ENCODE data around the gene PPP2CA.
"Not testable (repeated sequence)": the region's sequence is repeated elsewhere in the genome, so short reads cannot be mapped to it uniquely, and the experiment has no call there.

The PPP2CA gene

DNA sequence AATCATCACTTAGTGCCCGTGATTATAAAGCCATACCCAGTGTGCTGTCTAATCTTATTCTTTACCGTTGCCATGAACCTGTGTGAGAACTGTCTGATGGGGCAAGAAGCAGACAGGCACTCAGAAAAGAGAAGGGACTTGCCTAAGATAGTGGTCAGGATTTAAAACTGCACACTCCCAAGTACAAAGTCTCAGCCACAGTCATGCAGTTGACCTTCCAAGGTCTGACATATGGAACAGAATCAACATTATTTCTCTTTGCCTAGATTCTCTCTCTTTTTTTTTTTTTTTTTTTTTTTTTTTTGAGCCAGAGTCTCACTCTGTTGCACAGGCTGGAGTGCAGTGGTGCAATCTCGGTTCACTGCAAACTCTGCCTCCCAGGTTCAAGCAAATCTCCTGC lies 1.9 kb upstream of the PPP2CA start:
- Histone ChIP-seq H3K27me3 (no peaks in the 10 kb centered on the region), H3K4me2 (peak overlapping the region in 4 of 11 experiments; percentile 86 to 91 (median 88); a peak in 5 of 22 replicates), H3K9me3 (replicated peaks in 1 of 11) (no peaks in the 10 kb centered on the region), H3K4me1 (peaks cover 19 to 28% (median 23%) of the 10 kb centered on the region in 10 experiments), H3K9ac (no peak overlapping the region), H4K20me1 (peaks cover 22 to 30% (median 26%) of the 10 kb centered on the region in 11 experiments), H3K36me3 (peaks cover 0 to 19% (median 9%) of the 10 kb centered on the region in 11 experiments; a peak in 8 of 22 replicates), H3K27ac (no peak overlapping the region), H3K4me3 (no peak overlapping the region)
- TF ChIP-seq Cebpa-rat (IDR thresholded peaks at IDR 0.05): no peak

DNA sequence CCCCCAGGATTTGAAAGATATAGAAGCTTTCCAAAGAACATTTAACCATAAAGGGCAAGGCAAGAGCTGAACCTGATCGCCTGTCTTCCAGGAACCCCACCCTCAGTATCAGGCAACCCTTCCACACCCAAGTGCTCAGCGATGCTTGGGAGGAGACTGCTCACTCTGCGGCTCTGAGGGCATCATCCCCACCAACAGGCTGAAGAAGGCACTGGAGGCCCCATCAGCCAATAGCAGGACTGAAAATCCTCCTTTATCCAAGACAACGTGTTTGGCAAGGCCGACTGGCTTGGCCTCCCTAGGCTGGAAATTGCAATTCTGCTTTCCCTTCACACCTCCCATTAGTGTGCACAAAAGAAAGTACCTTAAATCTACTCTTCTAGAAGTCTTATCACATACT lies 1.4 kb upstream of the PPP2CA start:
- Histone ChIP-seq H3K27ac (no peak overlapping the region; a peak in 1 of 22 replicates), H3K9me3 (replicated peaks in 1 of 11) (no peaks in the 10 kb centered on the region), H3K36me3 (peaks cover 0 to 21% (median 10%) of the 10 kb centered on the region in 11 experiments; a peak in 9 of 22 replicates), H3K27me3 (no peaks in the 10 kb centered on the region), H4K20me1 (peaks cover 27 to 35% (median 31%) of the 10 kb centered on the region in 11 experiments), H3K4me1 (peaks cover 25 to 33% (median 29%) of the 10 kb centered on the region in 10 experiments), H3K4me2 (peak overlapping the region; percentile 86 to 98 (median 90)), H3K4me3 (peak overlapping the region; percentile 81 to 100 (median 97); a peak in 17 of 20 replicates), H3K9ac (peak overlapping the region in 10 of 11 experiments; percentile 97 to 100 (median 100); a peak in 11 of 22 replicates)
- no peak for TF ChIP-seq Cebpa-rat (IDR thresholded peaks at IDR 0.05)

DNA sequence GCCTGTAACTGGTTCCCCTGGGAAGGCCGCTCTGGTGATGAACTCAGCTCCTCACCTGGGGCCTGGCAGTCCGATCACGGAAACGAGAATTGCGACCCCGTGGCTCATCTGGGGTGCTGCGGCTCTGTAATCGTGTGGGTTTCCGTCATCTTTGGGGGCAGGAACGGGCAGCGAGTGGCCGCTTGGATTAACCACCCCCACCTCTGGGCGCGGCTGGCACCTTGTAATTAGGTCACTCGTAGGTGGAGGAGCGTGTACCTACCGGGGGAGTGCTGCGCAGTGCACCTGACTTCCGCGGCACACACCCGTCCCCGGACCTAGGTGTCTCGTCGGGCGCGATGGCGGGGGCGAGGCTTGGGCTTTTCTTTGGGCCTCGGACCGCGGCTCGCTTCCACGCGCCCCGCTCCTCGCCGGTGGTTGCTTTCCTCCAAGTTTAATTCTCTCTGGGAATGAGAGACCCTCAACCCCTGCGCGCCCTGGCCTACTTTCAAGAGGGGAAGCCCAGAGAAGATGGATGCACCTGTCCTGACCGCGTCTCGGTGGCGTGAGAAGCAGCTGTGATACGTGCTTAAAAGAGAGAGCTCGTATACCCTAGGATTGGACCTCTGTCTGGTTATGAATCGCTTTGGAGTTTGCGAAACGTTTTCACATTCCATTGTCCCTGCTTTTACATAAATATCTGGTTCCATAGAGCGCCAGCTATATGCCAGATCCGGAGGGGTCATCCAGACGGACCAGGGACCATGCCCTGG lies 744 bp upstream of the PPP2CA start:
- Histone ChIP-seq H3K27ac (peak overlapping the region; percentile 98 to 100 (median 99)), H3K4me3 (peak overlapping the region; percentile 81 to 100 (median 97)), H3K4me1 (peaks cover 29 to 38% (median 35%) of the 10 kb centered on the region in 10 experiments), H3K9ac (peak overlapping the region; percentile 97 to 100 (median 99)), H3K9me3 (replicated peaks in 1 of 11) (no peaks in the 10 kb centered on the region), H4K20me1 (peaks cover 33 to 42% (median 38%) of the 10 kb centered on the region in 11 experiments), H3K36me3 (peaks cover 4 to 27% (median 16%) of the 10 kb centered on the region in 11 experiments; a peak in 20 of 22 replicates), H3K27me3 (no peaks in the 10 kb centered on the region), H3K4me2 (peak overlapping the region; percentile 86 to 98 (median 90))
- TF ChIP-seq Cebpa-rat (IDR thresholded peaks at IDR 0.05): no peak

DNA sequence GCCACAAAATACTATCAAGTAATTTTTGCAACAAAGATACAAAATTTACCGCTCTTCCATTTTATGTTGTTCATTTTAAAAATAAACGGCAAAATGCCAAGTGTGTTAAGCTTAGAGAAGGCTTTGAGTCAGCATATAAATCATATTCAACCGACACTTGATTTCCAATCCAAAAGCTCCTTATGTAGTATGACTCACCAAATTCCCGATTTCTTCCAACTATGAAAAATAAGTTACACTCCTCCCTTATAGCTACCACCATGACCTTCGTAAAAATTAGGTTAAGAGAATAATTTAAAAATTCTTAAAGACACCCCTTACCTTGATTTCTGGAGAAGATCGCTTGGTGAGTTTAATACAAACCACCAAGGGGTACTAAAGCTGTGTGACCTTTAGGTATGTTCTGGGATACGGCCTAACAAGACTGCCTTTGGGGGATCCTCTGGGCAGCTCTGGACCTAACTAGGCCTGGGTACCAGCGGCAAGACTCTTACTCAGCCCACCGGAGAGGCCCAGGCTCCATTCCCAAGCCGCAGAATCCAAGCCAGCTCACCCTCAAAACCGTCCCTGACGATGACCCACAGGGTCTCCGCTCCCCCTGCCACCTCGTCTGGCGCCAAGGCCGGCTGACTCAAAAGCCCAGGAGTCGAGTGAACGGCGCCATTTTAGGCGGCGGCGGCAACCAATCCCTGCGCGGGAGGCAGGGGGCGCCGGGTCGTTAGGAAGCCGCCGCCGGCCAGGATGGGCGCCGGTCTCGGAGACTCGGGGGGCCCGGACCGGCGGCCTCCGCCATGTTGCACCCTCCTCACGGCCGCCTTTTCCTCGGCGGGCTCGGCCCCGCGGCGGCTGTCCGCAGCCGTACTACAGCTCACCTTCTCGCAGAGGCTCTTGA lies 739 bp downstream of the PPP2CA start:
- Histone ChIP-seq H3K9me3 (replicated peaks in 1 of 11) (peaks cover 0 to under 1% (median 0%) of the 10 kb centered on the region in 11 experiments; a peak in 1 of 22 replicates), H3K4me3 (peak overlapping the region; percentile 81 to 100 (median 97)), H3K36me3 (peaks cover 19 to 42% (median 31%) of the 10 kb centered on the region in 11 experiments), H3K9ac (peak overlapping the region; percentile 97 to 100 (median 99)), H3K4me1 (peaks cover 29 to 50% (median 38%) of the 10 kb centered on the region in 10 experiments), H3K27ac (peak overlapping the region; percentile 98 to 100 (median 99)), H3K27me3 (no peaks in the 10 kb centered on the region), H4K20me1 (peaks cover 48 to 57% (median 52%) of the 10 kb centered on the region in 11 experiments), H3K4me2 (peak overlapping the region; percentile 77 to 100 (median 94))
- no peak for TF ChIP-seq Cebpa-rat (IDR thresholded peaks at IDR 0.05)

DNA sequence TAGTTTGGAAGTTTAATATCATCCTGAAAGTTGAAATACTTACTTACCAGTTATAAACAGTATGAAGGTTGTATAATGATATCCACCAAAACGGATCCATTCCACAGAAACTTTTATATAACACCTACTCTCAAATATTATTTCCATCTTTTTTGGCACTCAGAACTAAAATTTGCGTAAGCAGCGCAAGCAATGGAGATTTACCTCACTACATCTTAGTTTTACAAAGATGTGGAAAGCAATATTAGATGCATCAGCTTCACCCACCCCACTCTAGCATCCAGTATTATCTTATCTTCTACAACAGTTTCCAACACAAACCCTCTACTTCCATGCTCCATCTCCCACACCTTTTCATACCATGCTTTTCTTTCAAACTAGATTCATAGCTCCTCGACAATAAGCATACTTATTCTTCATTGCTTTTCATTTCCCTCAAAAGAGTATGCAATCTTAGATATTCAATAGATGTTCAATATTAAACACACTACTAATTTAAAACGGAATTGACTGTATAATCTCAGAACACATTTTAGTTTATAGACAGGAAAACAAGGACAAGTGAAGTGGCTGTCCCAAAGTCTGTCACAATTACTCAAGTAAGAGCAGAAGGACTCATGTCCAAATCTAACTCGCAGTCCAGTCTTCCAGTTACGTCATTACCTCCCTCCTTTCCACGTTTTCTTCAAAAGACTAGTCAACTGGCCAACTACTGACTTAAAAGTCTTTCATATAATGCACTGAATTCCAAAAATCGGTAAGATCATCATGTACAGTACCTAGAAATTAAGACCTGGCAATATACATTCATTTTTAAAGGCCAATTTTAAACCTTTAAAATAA lies 2.2 kb downstream of the PPP2CA start:
- H3K9me3 ChIP-seq (replicated peaks in 1 of 11): peaks cover 0 to 9% (median 0%) of the 10 kb centered on the region in 11 experiments; a peak in 5 of 22 replicates
- H3K27ac ChIP-seq: peak overlapping the region in 6 of 11 experiments; percentile 98 to 100 (median 100); a peak in 9 of 22 replicates
- H3K4me3 ChIP-seq: peak overlapping the region; percentile 81 to 100 (median 97)
- H3K27me3 ChIP-seq: no peaks in the 10 kb centered on the region
- H3K36me3 ChIP-seq: peaks cover 25 to 57% (median 45%) of the 10 kb centered on the region in 11 experiments
- peak overlapping the region; percentile 97 to 100 (median 99); a peak in 21 of 22 replicates for H3K9ac ChIP-seq
- peaks cover 63 to 72% (median 68%) of the 10 kb centered on the region in 11 experiments for H4K20me1 ChIP-seq
- H3K4me1 ChIP-seq: peaks cover 29 to 65% (median 38%) of the 10 kb centered on the region in 10 experiments
- peak overlapping the region; percentile 77 to 100 (median 94) for H3K4me2 ChIP-seq
- no peak for TF ChIP-seq Cebpa-rat (IDR thresholded peaks at IDR 0.05)

DNA sequence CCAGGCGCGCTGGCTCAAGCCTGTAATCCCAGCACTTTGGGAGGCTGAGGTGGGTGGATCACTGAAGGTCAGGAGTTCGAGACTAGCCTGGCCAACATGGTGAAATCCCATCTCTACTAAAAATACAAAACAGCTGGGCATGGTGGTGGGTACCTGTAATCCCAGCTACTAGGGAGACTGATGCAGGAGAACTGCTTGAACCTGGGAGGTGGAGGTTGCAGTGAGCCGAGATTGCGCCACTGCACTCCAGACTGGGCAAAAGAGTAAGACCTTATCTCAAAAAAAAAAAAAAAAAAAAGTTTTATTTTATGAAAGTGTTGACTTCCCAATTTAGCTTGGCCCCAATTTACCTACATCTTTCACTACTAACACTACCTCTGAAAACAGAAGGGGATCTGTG lies 4.2 kb downstream of the PPP2CA start:
- peak overlapping the region in 1 of 11 experiments; percentile 98; a peak in 2 of 22 replicates for H3K9ac ChIP-seq
- peaks cover 30 to 76% (median 62%) of the 10 kb centered on the region in 11 experiments for H3K36me3 ChIP-seq
- peaks cover 20 to 58% (median 29%) of the 10 kb centered on the region in 10 experiments for H3K4me1 ChIP-seq
- H4K20me1 ChIP-seq: peaks cover 76 to 91% (median 87%) of the 10 kb centered on the region in 11 experiments
- H3K4me2 ChIP-seq: peak overlapping the region in 9 of 11 experiments; percentile 19 to 100 (median 95); a peak in 17 of 22 replicates
- H3K9me3 ChIP-seq (replicated peaks in 1 of 11): peaks cover 0 to 27% (median 15%) of the 10 kb centered on the region in 11 experiments; a peak in 18 of 22 replicates
- not testable (repeated sequence) for H3K27ac ChIP-seq, H3K27me3 ChIP-seq, H3K4me3 ChIP-seq

DNA sequence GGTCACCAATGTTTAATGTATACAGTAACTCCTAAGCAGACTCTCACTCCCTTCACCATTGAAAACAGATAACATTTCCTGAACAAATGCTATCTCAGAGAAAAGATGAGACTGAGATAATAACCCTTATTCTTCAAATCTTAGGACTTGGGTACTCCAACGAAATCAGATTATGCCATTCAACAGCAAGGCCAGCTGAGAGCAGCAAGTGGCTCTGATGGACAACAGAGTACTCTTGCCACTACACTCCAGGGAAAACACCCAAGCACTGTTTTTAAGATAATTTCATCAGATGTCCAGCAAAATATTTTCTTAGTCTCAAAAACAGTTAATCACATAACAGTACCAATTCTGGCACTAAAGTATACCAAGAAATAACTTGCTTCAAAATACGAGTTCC lies 10.1 kb downstream of the PPP2CA start:
- H3K4me3 ChIP-seq: no peak overlapping the region
- H3K9ac ChIP-seq: no peak overlapping the region
- H3K27me3 ChIP-seq: no peaks in the 10 kb centered on the region
- no peak overlapping the region for H3K27ac ChIP-seq
- H3K4me1 ChIP-seq: peaks cover 0 to 36% (median 0%) of the 10 kb centered on the region in 10 experiments; a peak in 4 of 20 replicates
- H3K4me2 ChIP-seq: no peak overlapping the region
- TF ChIP-seq Cebpa-rat (IDR thresholded peaks at IDR 0.05): no peak
- peaks cover 76 to 100% (median 95%) of the 10 kb centered on the region in 11 experiments for H4K20me1 ChIP-seq
- H3K36me3 ChIP-seq: peaks cover 49 to 99% (median 89%) of the 10 kb centered on the region in 11 experiments
- H3K9me3 ChIP-seq (replicated peaks in 1 of 11): peaks cover 11 to 75% (median 61%) of the 10 kb centered on the region in 11 experiments

DNA sequence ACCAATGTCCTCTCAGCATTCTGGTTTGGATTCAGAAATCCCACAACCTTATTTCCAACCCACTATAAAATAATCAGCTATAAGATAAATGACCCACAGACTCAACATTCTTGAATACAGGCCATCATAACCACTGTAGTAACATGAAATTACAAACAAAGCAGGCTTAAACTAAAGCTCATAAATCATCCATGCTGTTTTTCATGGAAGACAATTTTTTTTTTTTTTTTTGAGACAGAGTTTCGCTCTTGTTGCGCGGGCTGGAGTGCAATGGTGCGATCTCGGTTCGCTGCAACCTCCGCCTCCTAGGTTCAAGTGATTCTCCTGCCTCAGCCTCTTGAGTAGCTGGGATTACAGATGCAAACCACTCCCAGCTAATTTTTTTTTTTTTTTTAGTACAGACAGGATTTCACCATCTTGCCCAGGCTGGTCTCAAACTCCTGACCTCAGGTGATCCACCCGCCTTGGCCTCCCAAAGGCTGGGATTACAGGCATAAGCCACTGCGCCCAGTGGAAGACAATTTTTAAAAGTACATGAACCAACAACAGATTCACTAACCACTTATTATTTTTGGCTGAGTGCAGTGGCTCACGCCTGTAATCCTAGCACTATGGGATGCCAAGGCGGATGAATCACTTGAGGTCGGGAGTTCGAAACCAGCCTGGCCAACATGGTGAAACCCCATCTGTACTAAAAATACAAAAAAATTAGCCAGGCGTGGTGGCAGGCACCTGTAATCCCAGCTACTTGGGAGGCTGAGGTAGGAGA lies 14.4 kb downstream of the PPP2CA start:
- Histone ChIP-seq H3K4me1 (peaks cover 0 to 44% (median 0%) of the 10 kb centered on the region in 10 experiments; a peak in 3 of 20 replicates), H3K36me3 (peaks cover 36 to 88% (median 69%) of the 10 kb centered on the region in 11 experiments), H3K9me3 (replicated peaks in 1 of 11) (peaks cover 11 to 46% (median 44%) of the 10 kb centered on the region in 11 experiments), H4K20me1 (peaks cover 86 to 100% (median 95%) of the 10 kb centered on the region in 11 experiments)
- H3K27ac ChIP-seq, H3K27me3 ChIP-seq, H3K4me3 ChIP-seq, H3K4me2 ChIP-seq, H3K9ac ChIP-seq: not testable (repeated sequence)

Measured in BLaER1 treated with 17β-estradiol and CSF1 and Interleukin-3, amounts not matched to agents 10 nM and 100 nM (cell line).